ENCODE measurements around the gene FAM229A. TPM values are rescaled to one million over a fixed set of nuclear protein-coding genes. Genes with fewer than 3 reads are reported as not detected.

FAM229A gene
- total and polyA plus RNA-seq, 2 of the 8 experiments (the other 6 are each of a cell fraction or from before 2014, with no cell fraction given) = 4.1 to 4.2 TPM

DNA sequence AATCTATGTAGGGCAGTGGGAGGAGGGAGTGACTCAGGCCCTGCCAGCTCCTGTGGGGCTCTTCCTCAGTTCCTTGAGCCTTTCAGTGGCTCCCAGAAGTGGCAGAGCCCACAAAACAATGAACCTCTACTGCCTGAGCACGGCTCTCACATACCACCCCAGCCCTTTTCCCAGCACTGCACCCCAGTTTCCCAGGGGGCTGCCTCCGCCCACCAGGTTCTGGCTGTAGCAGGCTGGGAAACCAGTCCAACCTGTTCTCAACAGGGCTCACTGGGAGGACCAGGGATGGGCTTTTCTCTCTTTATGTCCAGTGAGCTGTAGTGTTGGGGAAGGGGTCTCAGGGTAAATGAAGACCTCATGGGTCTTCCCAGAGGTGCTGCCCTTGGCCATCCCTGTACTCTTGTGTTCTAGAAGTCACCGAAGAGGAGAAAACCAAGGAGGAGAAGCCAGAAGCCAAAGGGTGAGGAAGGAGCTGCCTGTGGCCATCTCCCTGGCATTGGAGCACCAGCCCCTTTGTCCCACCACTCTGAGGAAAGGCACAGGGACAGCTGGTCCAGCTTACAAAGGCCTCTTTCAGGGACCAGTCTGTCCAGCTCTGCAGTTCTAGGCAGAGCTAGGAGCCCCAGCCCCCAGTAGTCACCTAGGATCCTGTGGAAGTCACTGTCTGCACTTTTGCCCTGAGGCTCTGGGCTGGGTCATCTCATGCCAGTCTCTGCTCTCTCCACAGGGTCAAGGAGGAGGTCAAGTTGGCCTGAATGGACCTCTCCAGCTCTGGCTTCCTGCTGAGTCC lies 29.8 kb downstream of the FAM229A start:
- Histone ChIP-seq H4K8ac (ENCODE audit: extremely low read depth, insufficient read depth, low read length) (peak overlapping the region; percentile 36; the same call in 1 of the 2 replicates), H3K9ac (replicated peaks in 1 of 4; ENCODE audit: extremely low read depth in 1 of 4, low read depth in 3 of 4, low read length in 3 of 4) (peak overlapping the region in 2 of 4 experiments; percentile 29 to 43; a peak in 3 of 7 replicates), H2BK15ac (ENCODE audit: low read length) (no peak overlapping the region), H3K4me2 (ENCODE audit: insufficient read depth in 1 of 2, low read depth in 2 of 2, low read length in 2 of 2) (peak overlapping the region; percentile 29 to 31; a peak in 2 of 4 replicates), H3K4ac (replicated peaks; ENCODE audit: insufficient read length, low read depth, low read length) (no peak overlapping the region), H3K4me1 (replicated peaks in 1 of 4; ENCODE audit: control insufficient read depth in 3 of 4, insufficient read depth in 4 of 4, low read length in 3 of 4) (peaks cover 5 to 32% (median 23%) of the 10 kb centered on the region in 4 experiments), H2BK120ac (replicated peaks; ENCODE audit: low read depth, low read length) (no peak overlapping the region), H2BK20ac (ENCODE audit: low read length) (no peak overlapping the region), H2AFZ (ENCODE audit: low read length) (no peak overlapping the region), H3K79me2 (ENCODE audit: control insufficient read depth in 1 of 2, insufficient read depth in 2 of 2, low read length in 2 of 2) (peaks cover 4 to 21% of the 10 kb centered on the region in 2 experiments; a peak in 3 of 4 replicates), H2AK5ac (ENCODE audit: low read depth, low read length) (no peak overlapping the region), H3K36me3 (ENCODE audit: control insufficient read depth in 2 of 4, insufficient read depth in 4 of 4, low read length in 3 of 4) (peaks cover 19 to 71% (median 28%) of the 10 kb centered on the region in 4 experiments; a peak in 7 of 8 replicates), H3K23me2 (ENCODE audit: low read depth, low read length) (peaks cover 10% of the 10 kb centered on the region; the same call in 1 of the 2 replicates), H3K23ac (ENCODE audit: insufficient read length) (no peak overlapping the region), H3K27me3 (replicated peaks in 1 of 4; ENCODE audit: control insufficient read depth in 3 of 4, extremely low read depth in 1 of 4, insufficient read depth in 3 of 4, low read length in 3 of 4) (peaks cover 0 to 7% (median 2%) of the 10 kb centered on the region in 4 experiments; a peak in 4 of 7 replicates), H4K20me1 (replicated peaks in 1 of 2; ENCODE audit: control insufficient read depth in 1 of 2, insufficient read depth in 2 of 2, low read length in 2 of 2) (peaks cover 9 to 18% of the 10 kb centered on the region in 2 experiments), H4K91ac (replicated peaks; ENCODE audit: insufficient read length, low read length) (no peak overlapping the region), H3K79me1 (ENCODE audit: low read depth, low read length) (peaks cover 2% of the 10 kb centered on the region; the same call in 1 of the 2 replicates), H3K4me3 (ENCODE audit: extremely low read depth in 1 of 4, insufficient read depth in 2 of 4, low read depth in 3 of 4, low read length in 4 of 4) (peak overlapping the region in 2 of 4 experiments; percentile 19 to 33; a peak in 3 of 8 replicates), H2BK12ac (ENCODE audit: low read depth, low read length) (no peak overlapping the region), H3K14ac (ENCODE audit: insufficient read length) (no peak overlapping the region), H3K9me3 (ENCODE audit: insufficient read depth in 2 of 2, low read depth in 1 of 2, low read length in 1 of 2) (no peaks in the 10 kb centered on the region), H4K5ac (ENCODE audit: insufficient read length, low read depth, low read length) (no peak overlapping the region), H3K27ac (ENCODE audit: low read depth, low read length) (peak overlapping the region; percentile 54), H3K18ac (ENCODE audit: extremely low read depth, low read length) (0 out of 2 replicates have a peak overlapping the region, but pooled peaks have one; percentile 20), H3K56ac (replicated peaks; ENCODE audit: insufficient read length, low read depth, low read length) (no peak overlapping the region), H2BK5ac (ENCODE audit: low read depth, low read length) (no peak overlapping the region)
- POLR2A ChIA-PET (ENCODE audit: partially characterized antibody) = interaction anchor here (0.7 to 13.4 kb wide), 46 partner anchors 11 to 329 kb away, joined by 3 to 321 read pairs (median 5); partner anchors contain the start of genes BSDC1, CCDC28B, FAM167B and FAM229A
- DNase-seq (ENCODE audit: low read depth in 1 of 2, low spot score in 2 of 2) (peak in 1 of 2 experiments; percentile 71), FAIRE-seq (no peak)
- CTCF ChIA-PET (ENCODE audit: partially characterized antibody) = interaction anchor here (0.8 to 3.6 kb wide), 12 partner anchors 8 to 131 kb away, joined by 3 to 14 read pairs (median 4); partner anchors contain the start of genes FAM229A and TSSK3
- WGBS, 2 experiments (ENCODE audit: extremely low coverage in 1 of 2, insufficient coverage in 1 of 2, insufficient read length in 1 of 2, insufficient replicate concordance in 2 of 2, low coverage in 1 of 2, low lambda C conversion rate in 2 of 2, missing lambda C conversion rate in 1 of 2) = 72% methylated on average over 3 of the region's 3 CpGs; no CpG with 5 or more reads in 1 of the 2 experiments
- TF ChIP-seq GABPA (IDR thresholded peaks at IDR 0.05; ENCODE audit: borderline replicate concordance, insufficient read depth, low read length) (no peak), NRF1 (IDR thresholded peaks at IDR 0.05; ENCODE audit: low read depth, low read length) (peak; percentile 26), TAF7 (optimal IDR thresholded peaks at IDR 0.05; ENCODE audit: borderline replicate concordance, low read depth, low read length) (no peak), CREB1 (IDR thresholded peaks at IDR 0.05) (no peak; the same call in 1 of the 2 replicates), CBX8 (IDR thresholded peaks at IDR 0.05; ENCODE audit: borderline replicate concordance, low read depth, low read length) (no peak)
